ENCODE results near the gene PDZD2.

DNA sequence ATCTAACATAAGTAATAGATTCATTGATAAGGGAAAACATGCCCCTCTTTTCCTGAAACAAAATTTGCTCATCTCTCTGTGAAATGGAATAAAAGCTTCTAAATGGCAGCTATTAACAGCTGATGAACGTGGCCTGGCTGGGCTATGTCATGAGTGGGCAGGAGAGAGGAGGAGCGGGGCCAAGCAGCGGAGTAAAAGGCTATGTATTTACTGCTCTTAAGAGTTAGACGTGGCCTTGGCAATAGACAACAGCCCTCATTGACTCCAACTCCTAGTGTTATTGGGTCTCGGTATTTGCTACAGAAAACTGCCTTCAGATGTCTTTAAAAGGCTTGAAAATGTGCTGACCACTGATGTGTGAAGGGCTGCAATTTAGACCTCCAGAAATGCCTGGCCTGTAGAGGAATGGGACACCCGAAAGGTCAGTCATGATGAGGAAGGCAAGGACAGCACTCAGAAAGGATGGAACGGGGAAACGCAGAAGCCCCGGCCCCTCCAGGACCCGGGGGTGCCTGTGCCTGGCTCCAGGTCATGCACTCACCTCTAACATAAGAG lies 116.8 kb downstream of the PDZD2 start:
- TF ChIP-seq CTCF (IDR thresholded peaks at IDR 0.05) (no peak), POLR2A (IDR thresholded peaks at IDR 0.05) (no peak)

Measured in heart left ventricle (tissue), 13 donors.